ENCODE measurements around the gene PACS2. TPM values are rescaled to one million over a fixed set of nuclear protein-coding genes. Genes with fewer than 3 reads are reported as not detected.

Gene PACS2
- polyA plus RNA-seq, 1 of the 3 experiments (the other 2 are of a cell fraction) = 42.7 TPM

DNA sequence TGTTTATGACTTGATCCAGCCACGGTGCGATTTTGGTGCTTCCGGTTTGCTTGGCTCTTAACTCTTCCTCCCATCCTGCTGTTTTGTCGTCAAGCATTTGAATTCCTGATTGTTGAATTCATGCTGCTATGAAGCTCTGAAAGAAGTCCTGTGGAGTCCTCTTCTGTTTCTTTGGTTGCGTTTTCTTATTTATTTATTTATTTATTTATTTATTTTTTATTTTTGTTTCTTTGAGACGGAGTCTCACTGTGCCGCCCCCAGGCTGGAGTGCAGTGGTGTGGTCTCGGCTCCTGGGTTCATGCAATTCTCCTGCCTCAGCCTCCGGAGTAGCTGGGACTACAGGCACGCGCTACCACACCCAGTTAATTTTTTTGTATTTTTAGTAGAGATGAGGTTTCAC lies 102.1 kb downstream of the PACS2 start:
- no peak overlapping the region for H3K4me3 ChIP-seq (ENCODE audit: low read depth in 2 of 2, low read length in 1 of 2)
- no peaks in the 10 kb centered on the region for H3K9me3 ChIP-seq
- H3K4me1 ChIP-seq (ENCODE audit: control insufficient read depth in 1 of 2, insufficient read depth in 2 of 2, low read depth in 1 of 2, low read length in 1 of 2) = peaks cover 10 to 34% of the 10 kb centered on the region in 2 experiments; a peak in 3 of 4 replicates
- peaks cover 13% of the 10 kb centered on the region for H3F3A ChIP-seq (replicated peaks; ENCODE audit: insufficient read depth)
- peaks cover 5% of the 10 kb centered on the region; the same call in 1 of the 2 replicates for H4K20me1 ChIP-seq (ENCODE audit: insufficient read depth)
- TF ChIP-seq RXRA (IDR thresholded peaks at IDR 0.05; ENCODE audit: borderline replicate concordance, low read depth) = no peak
- TF ChIP-seq NFIC (IDR thresholded peaks at IDR 0.05; ENCODE audit: borderline replicate concordance) = no peak
- no peak for TF ChIP-seq TAF1 (IDR thresholded peaks at IDR 0.05; ENCODE audit: borderline replicate concordance, low read depth, low read length)
- TF ChIP-seq, protein P1, sequence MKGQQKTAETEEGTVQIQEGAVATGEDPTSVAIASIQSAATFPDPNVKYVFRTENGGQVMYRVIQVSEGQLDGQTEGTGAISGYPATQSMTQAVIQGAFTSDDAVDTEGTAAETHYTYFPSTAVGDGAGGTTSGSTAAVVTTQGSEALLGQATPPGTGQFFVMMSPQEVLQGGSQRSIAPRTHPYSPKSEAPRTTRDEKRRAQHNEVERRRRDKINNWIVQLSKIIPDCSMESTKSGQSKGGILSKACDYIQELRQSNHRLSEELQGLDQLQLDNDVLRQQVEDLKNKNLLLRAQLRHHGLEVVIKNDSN (IDR thresholded peaks at IDR 0.05; ENCODE audit: borderline replicate concordance, low read depth) = no peak
- TF ChIP-seq TEAD4 (IDR thresholded peaks at IDR 0.05; ENCODE audit: borderline replicate concordance, insufficient read depth) = no peak
- TF ChIP-seq RAD21 (IDR thresholded peaks at IDR 0.05; ENCODE audit: low read length) = no peak
- no peak for DNase-seq
- H3K27me3 ChIP-seq (ENCODE audit: insufficient read depth) = no peaks in the 10 kb centered on the region
- CTCF ChIA-PET = interaction anchor here (0.7 to 1.3 kb wide), 5 partner anchors 32 to 74 kb away, joined by 3 to 4 read pairs (median 3); no protein-coding TSS in a partner anchor
- H3K9me2 ChIP-seq = no peaks in the 10 kb centered on the region
- no peak overlapping the region for H3K9ac ChIP-seq
- peaks cover 21% of the 10 kb centered on the region for H3K79me2 ChIP-seq (ENCODE audit: insufficient read depth)
- POLR2A ChIA-PET = no interaction called here
- 96% methylated on average over 11 of the region's 11 CpGs for WGBS (ENCODE audit: low lambda C conversion rate)
- H3K4me2 ChIP-seq = no peak overlapping the region
- H3K27ac ChIP-seq (ENCODE audit: low read depth in 2 of 2, low read length in 1 of 2) = no peak overlapping the region
- no peaks in the 10 kb centered on the region for H3K36me3 ChIP-seq (replicated peaks in 1 of 2; ENCODE audit: control insufficient read depth in 1 of 2, insufficient read depth in 2 of 2, low read length in 1 of 2)
- no peak overlapping the region for H2AFZ ChIP-seq (ENCODE audit: low read depth)

DNA sequence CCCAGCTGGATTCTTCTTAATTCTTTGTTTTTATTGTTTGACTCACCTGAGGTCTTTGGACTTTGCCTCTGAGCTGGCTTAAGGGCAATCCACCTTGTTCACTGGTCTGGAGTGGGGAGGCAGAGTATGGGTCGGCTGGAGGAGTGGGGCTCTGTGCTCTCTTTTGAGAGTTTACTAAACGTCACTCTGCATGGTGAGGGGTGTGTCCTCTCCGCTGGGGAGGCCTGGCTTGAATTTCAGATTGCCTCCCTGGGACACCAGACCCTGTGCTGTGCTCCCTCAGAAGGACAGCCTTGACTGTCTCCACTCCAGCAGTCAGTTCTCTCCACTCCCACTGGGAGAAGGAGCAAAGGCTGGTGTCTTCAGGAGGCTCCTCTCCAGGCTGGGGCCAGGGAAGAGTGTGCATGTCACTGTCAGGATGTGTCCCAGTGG lies 103.2 kb downstream of the PACS2 start:
- WGBS (ENCODE audit: low lambda C conversion rate) = 89% methylated on average over 3 of the region's 3 CpGs
- H3K4me2 ChIP-seq = no peak overlapping the region
- H3K4me3 ChIP-seq (ENCODE audit: low read depth in 2 of 2, low read length in 1 of 2) = no peak overlapping the region
- H3K79me2 ChIP-seq (ENCODE audit: insufficient read depth) = peaks cover 32% of the 10 kb centered on the region
- H3K9me3 ChIP-seq = no peaks in the 10 kb centered on the region
- ChIA-PET POLR2A (no interaction called here), CTCF (interaction anchor here (0.7 to 1.8 kb wide), 5 partner anchors 31 to 433 kb away, joined by 3 to 6 read pairs (median 4); no protein-coding TSS in a partner anchor)
- H3K9ac ChIP-seq = no peak overlapping the region
- no peak for DNase-seq
- no peak overlapping the region for H3K27ac ChIP-seq (ENCODE audit: low read depth in 2 of 2, low read length in 1 of 2)
- H4K20me1 ChIP-seq (ENCODE audit: insufficient read depth) = peaks cover 15% of the 10 kb centered on the region
- H3K9me2 ChIP-seq = no peaks in the 10 kb centered on the region
- no peak overlapping the region for H2AFZ ChIP-seq (ENCODE audit: low read depth)
- TF ChIP-seq GABPA (IDR thresholded peaks at IDR 0.05; ENCODE audit: low read depth) = no peak
- no peak for TF ChIP-seq POLR2AphosphoS5 (IDR thresholded peaks at IDR 0.05; ENCODE audit: low read depth, low read length)
- no peak for TF ChIP-seq FOXJ3 (CRISPR knock-in tag; IDR thresholded peaks at IDR 0.05)
- H3K27me3 ChIP-seq (ENCODE audit: insufficient read depth) = no peaks in the 10 kb centered on the region
- H3K36me3 ChIP-seq (replicated peaks in 1 of 2; ENCODE audit: control insufficient read depth in 1 of 2, insufficient read depth in 2 of 2, low read length in 1 of 2) = no peaks in the 10 kb centered on the region
- H3F3A ChIP-seq (replicated peaks; ENCODE audit: insufficient read depth) = peaks cover 18% of the 10 kb centered on the region
- H3K4me1 ChIP-seq (ENCODE audit: control insufficient read depth in 1 of 2, insufficient read depth in 2 of 2, low read depth in 1 of 2, low read length in 1 of 2) = peaks cover 12 to 39% of the 10 kb centered on the region in 2 experiments; a peak in 3 of 4 replicates

Measured in SK-N-SH (cell line).